ENCODE data around the gene CPNE4.

CPNE4 gene

DNA sequence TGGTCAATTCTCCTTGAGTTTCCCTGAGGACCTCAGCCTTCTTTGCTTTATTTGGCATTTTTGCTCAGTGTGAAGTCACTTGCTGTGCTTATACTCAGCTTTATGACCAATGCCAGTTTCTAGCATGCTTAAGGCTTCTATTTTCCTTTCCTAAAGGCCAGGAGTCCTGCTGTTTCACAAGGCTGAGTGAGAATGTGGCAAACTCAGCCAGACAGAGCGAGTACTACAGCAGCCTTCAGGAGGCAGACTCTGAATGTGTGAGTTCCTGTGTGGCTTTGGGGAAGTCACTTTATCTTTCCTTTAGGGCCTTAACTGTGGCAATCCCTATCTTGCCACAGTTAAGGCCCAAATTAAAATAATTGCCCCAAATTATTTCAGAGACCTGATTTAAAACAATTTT, 318.8 kb downstream of the CPNE4 start:
- H3K9me3 Mint-ChIP-seq (ENCODE audit: low read depth) = no peaks in the 10 kb centered on the region
- no peaks in the 10 kb centered on the region for H3K36me3 Mint-ChIP-seq
- H3K27ac Mint-ChIP-seq = no peak overlapping the region
- no peaks in the 10 kb centered on the region for H3K27me3 Mint-ChIP-seq
- H3K4me3 Mint-ChIP-seq = no peak overlapping the region
- H3K4me1 Mint-ChIP-seq (ENCODE audit: low read depth) = no peaks in the 10 kb centered on the region

DNA sequence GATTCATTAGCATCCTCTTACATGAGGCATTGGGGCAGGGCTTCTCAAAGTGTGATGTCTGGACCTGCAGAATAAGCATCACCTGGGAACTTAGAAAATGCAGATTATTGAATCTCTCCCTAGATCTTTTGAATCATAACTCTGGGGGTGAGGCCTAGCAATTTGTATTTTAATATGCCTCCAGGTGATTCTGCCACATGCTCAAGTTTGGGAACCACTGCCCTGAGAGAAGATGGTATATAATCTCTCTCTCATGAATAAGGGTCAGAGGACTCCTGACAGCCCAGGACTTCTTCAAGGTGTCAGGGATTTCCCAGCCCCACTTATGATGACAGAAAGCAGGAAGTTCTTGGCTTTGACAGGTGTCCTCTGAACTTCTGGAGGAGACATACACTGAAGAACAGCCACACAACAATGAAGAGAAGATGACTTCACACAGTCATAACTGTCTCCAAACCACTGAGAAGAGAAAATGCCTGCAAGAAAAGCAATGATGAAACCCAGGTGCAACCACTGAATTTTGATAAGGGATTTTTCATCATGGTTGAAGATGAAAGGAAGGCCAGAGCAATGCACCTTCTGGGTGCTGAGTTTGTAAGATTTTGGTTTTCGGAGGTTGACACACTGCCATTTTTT, 320.1 kb downstream of the CPNE4 start:
- Mint-ChIP-seq H3K4me3 (no peak overlapping the region), H3K27ac (no peak overlapping the region), H3K4me1 (ENCODE audit: low read depth) (no peaks in the 10 kb centered on the region)

GRCh38 chr3:131713416-131714123, 321.2 kb downstream of the CPNE4 start:
- H3K27me3 Mint-ChIP-seq = no peaks in the 10 kb centered on the region
- H3K4me3 Mint-ChIP-seq = no peak overlapping the region

More for the DNA sequence above, 320.1 kb downstream of the CPNE4 start:
- Mint-ChIP-seq H3K36me3 (no peaks in the 10 kb centered on the region), H3K9me3 (ENCODE audit: low read depth) (no peaks in the 10 kb centered on the region), H3K27me3 (no peaks in the 10 kb centered on the region)

DNA sequence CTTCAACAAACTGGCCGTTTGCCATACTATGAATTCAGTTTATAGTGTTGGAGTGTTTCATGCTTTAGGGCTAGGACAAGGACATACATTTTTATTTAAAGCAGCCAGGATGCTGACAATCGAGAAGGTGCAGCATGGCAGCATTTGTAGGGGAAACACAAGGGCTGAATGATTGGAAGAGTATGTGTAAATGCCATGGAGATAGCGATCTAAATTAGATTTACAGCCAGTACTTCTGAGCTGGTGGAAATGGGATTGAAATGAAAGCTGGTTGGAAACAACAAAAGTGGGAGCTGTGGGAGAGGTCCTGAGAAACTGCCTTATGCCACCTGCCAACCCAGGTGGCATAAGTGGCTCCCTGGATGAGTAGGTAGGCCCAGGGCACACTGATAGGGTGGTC, 322.2 kb downstream of the CPNE4 start:
- no peak overlapping the region for H3K27ac Mint-ChIP-seq
- peaks cover 4% of the 10 kb centered on the region for H3K27me3 Mint-ChIP-seq
- no peaks in the 10 kb centered on the region for H3K9me3 Mint-ChIP-seq (ENCODE audit: low read depth)
- H3K4me3 Mint-ChIP-seq = no peak overlapping the region
- no peaks in the 10 kb centered on the region for H3K36me3 Mint-ChIP-seq
- H3K4me1 Mint-ChIP-seq (ENCODE audit: low read depth) = no peaks in the 10 kb centered on the region

More at GRCh38 chr3:131713416-131714123, 321.2 kb downstream of the CPNE4 start:
- H3K36me3 Mint-ChIP-seq = no peaks in the 10 kb centered on the region
- H3K9me3 Mint-ChIP-seq (ENCODE audit: low read depth) = no peaks in the 10 kb centered on the region
- H3K4me1 Mint-ChIP-seq (ENCODE audit: low read depth) = no peaks in the 10 kb centered on the region
- no peak overlapping the region for H3K27ac Mint-ChIP-seq

- no peaks in the 10 kb centered on the region for H3K9me3 Mint-ChIP-seq (ENCODE audit: low read depth)
- H3K27me3 Mint-ChIP-seq = peaks cover 9% of the 10 kb centered on the region
- no peak overlapping the region for H3K4me3 Mint-ChIP-seq
- no peak overlapping the region for H3K27ac Mint-ChIP-seq
- H3K4me1 Mint-ChIP-seq (ENCODE audit: low read depth) = no peaks in the 10 kb centered on the region
- no peaks in the 10 kb centered on the region for H3K36me3 Mint-ChIP-seq
Observed at GRCh38 chr3:131711114-131711768, 323.6 kb downstream of the CPNE4 start.

DNA sequence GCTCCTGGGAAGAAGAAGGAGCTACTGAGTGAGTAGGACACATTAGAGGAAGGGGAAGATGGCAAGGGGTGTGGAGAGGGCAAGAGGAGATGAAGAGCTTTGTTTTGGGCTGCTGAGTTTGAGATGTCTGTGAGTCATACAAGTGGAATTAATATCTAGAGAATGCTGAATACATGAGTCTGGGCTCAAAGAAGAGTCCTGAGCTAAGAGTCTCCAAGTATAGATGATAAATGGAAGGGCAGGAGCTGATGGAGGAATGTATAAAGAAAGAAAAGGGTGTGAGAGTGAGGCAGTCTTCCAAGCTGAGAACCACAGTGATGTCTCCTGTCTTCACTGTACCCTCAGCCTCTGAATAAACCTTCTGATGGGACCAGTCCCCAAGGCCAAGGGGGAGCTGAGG, 326.6 kb downstream of the CPNE4 start:
- H3K27me3 Mint-ChIP-seq = peaks cover 9% of the 10 kb centered on the region
- no peak overlapping the region for H3K27ac Mint-ChIP-seq
- no peak overlapping the region for H3K4me3 Mint-ChIP-seq
- H3K9me3 Mint-ChIP-seq (ENCODE audit: low read depth) = no peaks in the 10 kb centered on the region
- no peaks in the 10 kb centered on the region for H3K4me1 Mint-ChIP-seq (ENCODE audit: low read depth)
- H3K36me3 Mint-ChIP-seq = no peaks in the 10 kb centered on the region

DNA sequence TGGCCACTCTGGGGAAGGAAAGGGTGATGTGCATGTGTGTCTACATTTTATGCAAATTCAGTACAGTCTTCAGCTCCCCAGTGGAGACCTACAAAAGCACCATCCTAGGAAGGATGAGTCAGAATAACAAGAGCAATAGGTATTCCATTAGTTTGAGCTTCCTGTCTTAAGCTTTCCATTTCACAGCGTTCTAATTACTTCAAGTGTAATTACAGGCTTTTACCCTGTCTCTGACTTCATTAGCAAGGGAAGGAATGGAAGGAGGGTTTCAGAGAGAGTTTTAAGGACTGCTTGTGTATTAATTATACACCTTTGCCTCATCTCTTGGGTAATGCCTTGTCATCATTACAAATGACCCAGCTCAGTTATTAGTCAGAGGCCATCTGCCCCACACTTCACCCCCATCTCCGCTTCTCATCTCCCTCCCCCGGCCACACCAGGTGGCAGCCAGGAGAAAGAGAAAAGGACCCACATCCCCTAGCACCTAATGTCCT, 329.2 kb downstream of the CPNE4 start:
- no peaks in the 10 kb centered on the region for H3K36me3 Mint-ChIP-seq
- no peaks in the 10 kb centered on the region for H3K4me1 Mint-ChIP-seq (ENCODE audit: low read depth)
- no peak overlapping the region for H3K4me3 Mint-ChIP-seq
- no peak overlapping the region for H3K27ac Mint-ChIP-seq
- peaks cover 9% of the 10 kb centered on the region for H3K27me3 Mint-ChIP-seq
- no peaks in the 10 kb centered on the region for H3K9me3 Mint-ChIP-seq (ENCODE audit: low read depth)

- peaks cover 10% of the 10 kb centered on the region for H3K27me3 Mint-ChIP-seq
- no peaks in the 10 kb centered on the region for H3K36me3 Mint-ChIP-seq
- no peaks in the 10 kb centered on the region for H3K9me3 Mint-ChIP-seq (ENCODE audit: low read depth)
- H3K4me1 Mint-ChIP-seq (ENCODE audit: low read depth) = no peaks in the 10 kb centered on the region
- H3K27ac Mint-ChIP-seq = no peak overlapping the region
- H3K4me3 Mint-ChIP-seq = no peak overlapping the region
Observed at GRCh38 chr3:131705099-131705498, 329.7 kb downstream of the CPNE4 start.

DNA sequence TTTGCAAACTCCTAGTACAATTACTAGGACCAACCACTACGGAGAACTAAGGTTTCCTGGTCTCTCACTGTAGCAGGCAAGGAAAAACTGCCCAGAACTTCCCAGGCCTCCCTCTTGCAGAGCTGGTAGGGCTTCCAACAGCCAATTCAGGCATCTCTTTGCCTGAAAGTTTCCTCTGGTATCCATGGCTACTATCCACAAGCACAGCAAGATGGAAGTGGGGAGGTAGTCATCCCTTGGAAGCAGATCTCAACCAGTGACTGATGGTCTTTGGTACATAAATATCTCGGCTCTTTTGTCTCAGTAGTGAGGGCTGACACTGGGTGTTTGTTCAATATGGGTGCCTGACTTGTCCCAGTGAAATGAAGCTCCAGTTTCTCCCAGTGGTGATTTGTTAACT, 330.7 kb downstream of the CPNE4 start:
- H3K4me3 Mint-ChIP-seq = no peak overlapping the region
- H3K27me3 Mint-ChIP-seq = peaks cover 11% of the 10 kb centered on the region
- H3K9me3 Mint-ChIP-seq (ENCODE audit: low read depth) = no peaks in the 10 kb centered on the region
- no peaks in the 10 kb centered on the region for H3K36me3 Mint-ChIP-seq
- no peak overlapping the region for H3K27ac Mint-ChIP-seq
- no peaks in the 10 kb centered on the region for H3K4me1 Mint-ChIP-seq (ENCODE audit: low read depth)

DNA sequence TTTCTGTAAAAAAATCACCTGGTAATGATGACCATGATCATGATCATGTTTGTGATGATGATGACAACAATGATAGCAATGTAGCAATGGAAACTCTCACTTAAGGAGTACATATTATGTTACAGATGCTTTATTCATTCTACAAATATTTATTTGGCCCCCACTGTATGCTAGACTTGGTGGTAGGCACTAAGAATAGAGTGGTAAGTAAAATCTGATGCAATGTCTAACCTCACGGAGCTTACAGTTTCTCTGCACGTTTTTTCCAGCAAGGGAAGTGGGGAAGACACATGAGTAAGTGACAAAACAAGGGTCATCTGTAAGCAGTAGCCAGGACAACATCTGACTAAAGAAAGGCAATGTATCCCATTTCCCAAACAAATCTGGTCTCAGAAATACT, 332.7 kb downstream of the CPNE4 start:
- H3K27me3 Mint-ChIP-seq = peaks cover 10% of the 10 kb centered on the region
- no peaks in the 10 kb centered on the region for H3K4me1 Mint-ChIP-seq (ENCODE audit: low read depth)
- no peak overlapping the region for H3K4me3 Mint-ChIP-seq
- no peaks in the 10 kb centered on the region for H3K36me3 Mint-ChIP-seq
- no peaks in the 10 kb centered on the region for H3K9me3 Mint-ChIP-seq (ENCODE audit: low read depth)
- H3K27ac Mint-ChIP-seq = no peak overlapping the region

GRCh38 chr3:131701153-131701770, 333.6 kb downstream of the CPNE4 start:
- H3K4me3 Mint-ChIP-seq = no peak overlapping the region
- no peaks in the 10 kb centered on the region for H3K9me3 Mint-ChIP-seq (ENCODE audit: low read depth)
- peaks cover 7% of the 10 kb centered on the region for H3K27me3 Mint-ChIP-seq
- no peaks in the 10 kb centered on the region for H3K4me1 Mint-ChIP-seq (ENCODE audit: low read depth)
- H3K27ac Mint-ChIP-seq = no peak overlapping the region
- H3K36me3 Mint-ChIP-seq = no peaks in the 10 kb centered on the region

DNA sequence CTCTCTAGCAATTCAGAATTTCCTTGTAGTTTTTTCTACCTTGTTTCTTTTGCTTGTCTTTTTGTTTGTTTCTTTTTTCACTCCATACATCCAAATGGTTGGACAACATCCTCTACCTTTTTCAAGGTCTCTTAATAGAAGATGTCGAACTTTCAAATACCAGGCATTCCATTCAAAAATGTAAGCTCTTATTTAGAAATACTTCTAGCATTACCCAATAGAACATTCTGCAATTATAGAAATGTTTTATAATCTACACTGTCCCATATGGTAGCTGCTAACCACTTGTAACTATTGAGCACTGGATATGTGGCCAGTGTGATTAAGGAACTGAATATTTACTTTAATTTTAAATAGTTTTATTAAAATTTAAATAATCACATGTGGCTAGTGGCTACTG, 335.8 kb downstream of the CPNE4 start:
- Mint-ChIP-seq H3K4me3 (no peak overlapping the region), H3K27me3 (peaks cover 10% of the 10 kb centered on the region), H3K4me1 (ENCODE audit: low read depth) (no peaks in the 10 kb centered on the region), H3K27ac (no peak overlapping the region), H3K36me3 (no peaks in the 10 kb centered on the region), H3K9me3 (ENCODE audit: low read depth) (no peaks in the 10 kb centered on the region)

GRCh38 chr3:131694376-131694775, 340.4 kb downstream of the CPNE4 start:
- Mint-ChIP-seq H3K36me3 (no peaks in the 10 kb centered on the region), H3K4me3 (no peak overlapping the region), H3K27me3 (peaks cover 9% of the 10 kb centered on the region), H3K4me1 (ENCODE audit: low read depth) (no peaks in the 10 kb centered on the region), H3K9me3 (ENCODE audit: low read depth) (no peaks in the 10 kb centered on the region), H3K27ac (no peak overlapping the region)

- no peaks in the 10 kb centered on the region for H3K9me3 Mint-ChIP-seq (ENCODE audit: low read depth)
- H3K4me1 Mint-ChIP-seq (ENCODE audit: low read depth) = no peaks in the 10 kb centered on the region
- no peak overlapping the region for H3K27ac Mint-ChIP-seq
- peaks cover 11% of the 10 kb centered on the region for H3K27me3 Mint-ChIP-seq
- H3K36me3 Mint-ChIP-seq = no peaks in the 10 kb centered on the region
- H3K4me3 Mint-ChIP-seq = no peak overlapping the region
Observed at GRCh38 chr3:131692356-131692755, 342.5 kb downstream of the CPNE4 start.

DNA sequence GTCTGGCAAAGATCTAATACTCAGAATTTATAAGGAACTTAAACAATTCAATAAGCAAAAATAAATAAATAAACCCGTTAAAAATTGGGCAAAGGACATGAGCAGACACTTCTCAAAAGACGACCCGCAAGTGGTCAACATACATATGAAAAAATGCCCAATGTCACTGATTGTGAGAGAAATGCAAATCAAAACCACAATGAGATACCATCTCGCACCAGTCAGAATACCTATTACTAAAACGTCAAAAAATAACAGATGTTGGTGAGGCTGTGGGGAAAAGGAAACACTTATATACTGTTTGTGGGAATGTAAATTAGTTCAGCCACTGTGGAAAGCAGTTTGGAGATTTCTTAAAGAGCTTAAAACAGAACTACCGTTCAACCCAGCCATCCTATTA, 344.0 kb downstream of the CPNE4 start:
- H3K36me3 Mint-ChIP-seq = no peaks in the 10 kb centered on the region

More for the DNA sequence above, 344.0 kb downstream of the CPNE4 start:
- Mint-ChIP-seq H3K4me3 (no peak overlapping the region), H3K27ac (no peak overlapping the region), H3K27me3 (peaks cover 15% of the 10 kb centered on the region), H3K9me3 (ENCODE audit: low read depth) (no peaks in the 10 kb centered on the region), H3K4me1 (ENCODE audit: low read depth) (no peaks in the 10 kb centered on the region)

Measured in activated naive CD8-positive, alpha-beta T cell (primary cell).